HFFc6 (cell line): ENCODE results near the gene C1QTNF4. TPM values are rescaled to one million over a fixed set of nuclear protein-coding genes. Genes with fewer than 3 reads are reported as not detected.
"Not testable (repeated sequence)": the region's sequence is repeated elsewhere in the genome, so short reads cannot be mapped to it uniquely, and the experiment has no call there.

Source experiments
- DNase-seq: peaks from one replicate; pipeline ENCODE4 v3.0.0-alpha.2; 2018
- H3K27ac Mint-ChIP-seq: 2 replicates; pipeline ENCODE4 v1.8.0; 2020; ENCODE audit warnings: mild to moderate bottlenecking, mixed read lengths
- H3K27me3 Mint-ChIP-seq: 2 replicates; pipeline ENCODE4 v1.8.0; 2021; ENCODE audit warnings: mild to moderate bottlenecking, moderate library complexity, mixed read lengths; ENCODE audit not compliant: insufficient read depth
- H3K36me3 Mint-ChIP-seq: 2 replicates; pipeline ENCODE4 v1.8.0; 2021; ENCODE audit warnings: low read depth, mixed read lengths
- H3K4me1 Mint-ChIP-seq: 2 replicates; pipeline ENCODE4 v1.8.0; 2020; ENCODE audit warnings: low read depth, mixed read lengths
- H3K4me3 Mint-ChIP-seq: 2 replicates; pipeline ENCODE4 v1.8.0; 2020; ENCODE audit warnings: mild to moderate bottlenecking, moderate library complexity, mixed read lengths
- H3K9me3 Mint-ChIP-seq: 2 replicates; pipeline ENCODE4 v1.8.0; 2020; ENCODE audit warnings: mild to moderate bottlenecking, mixed read lengths
- CTCF ChIP-seq: fragments of 200-600 bp; sonication (generic); IDR thresholded peaks from 2 replicates; pipeline ENCODE4 v1.5.0; 2021; ENCODE audit warnings: antibody characterized with exemption, mild to moderate bottlenecking
- total RNA-seq, 6 experiments: library from RNA; stranded (reverse); fragmentation: NEBNext Ultra II Directional; extraction: Animal tissue kit (Norgen Biotek cat#: 25700); gene quantifications; 2 replicates in 1 of 6; 3 replicates in 5 of 6; pipeline ENCODE4 v1.2.3, GENCODE V29; 2021

Gene C1QTNF4
- total RNA-seq, 6 experiments from 2014 or later: not detected

DNA sequence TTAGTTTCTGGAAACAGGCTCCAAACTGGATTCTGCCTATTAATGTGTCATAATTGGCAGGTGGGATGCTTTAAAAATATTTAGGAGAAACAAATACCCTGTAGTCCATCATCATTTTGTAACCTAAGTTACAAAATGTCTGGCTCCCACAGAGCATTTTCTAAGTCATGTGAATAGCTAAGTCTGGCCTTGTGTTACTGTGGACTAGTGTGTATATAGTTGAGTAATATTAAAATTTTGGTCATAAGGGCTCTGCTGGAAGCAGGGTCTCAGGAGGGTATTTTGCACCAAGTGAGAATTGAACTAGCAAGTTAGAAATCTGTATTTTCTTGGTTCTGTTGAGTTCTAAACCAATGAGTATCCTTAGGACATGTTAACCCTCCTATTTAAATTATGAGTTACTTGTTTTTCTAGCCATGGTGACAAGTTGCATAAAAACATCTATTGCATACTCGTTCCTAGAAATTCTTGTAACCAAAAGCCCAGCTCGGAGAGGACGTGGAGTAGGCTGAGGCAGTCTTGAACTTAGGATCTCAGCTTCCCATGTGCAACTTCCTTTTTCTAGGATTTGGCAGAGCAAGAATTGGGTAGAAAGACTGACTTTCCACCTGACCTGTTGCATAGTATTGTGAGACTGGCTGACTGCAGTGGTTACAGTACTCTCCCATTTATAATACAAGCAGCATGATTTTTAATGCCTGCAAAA lies 23.4 kb downstream of the C1QTNF4 start:
- Mint-ChIP-seq H3K4me1 (peaks cover 41% of the 10 kb centered on the region), H3K27ac (peak overlapping the region; percentile 79; the same call in 1 of the 2 replicates), H3K4me3 (no peak overlapping the region), H3K27me3 (no peaks in the 10 kb centered on the region), H3K36me3 (peaks cover 17% of the 10 kb centered on the region; the same call in 1 of the 2 replicates), H3K9me3 (no peaks in the 10 kb centered on the region)
- DNase-seq: no peak
- TF ChIP-seq CTCF: no peak

DNA sequence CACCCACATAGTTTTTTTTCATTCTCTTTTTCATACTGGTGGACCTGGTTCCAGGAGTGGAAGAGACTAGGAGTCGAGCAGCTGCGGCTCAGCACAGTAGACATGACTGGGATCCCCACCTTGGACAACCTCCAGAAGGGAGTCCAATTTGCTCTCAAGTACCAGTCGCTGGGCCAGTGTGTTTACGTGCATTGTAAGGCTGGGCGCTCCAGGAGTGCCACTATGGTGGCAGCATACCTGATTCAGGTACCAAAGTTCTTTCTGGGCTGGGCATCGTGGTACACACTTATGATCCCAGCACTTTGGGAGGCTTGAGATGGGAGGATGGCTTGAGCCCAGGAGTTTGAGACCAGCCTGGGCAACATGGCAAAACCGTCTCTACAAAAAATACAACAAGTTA lies 24.6 kb downstream of the C1QTNF4 start:
- H3K36me3 Mint-ChIP-seq: peaks cover 17% of the 10 kb centered on the region; the same call in 1 of the 2 replicates
- TF ChIP-seq CTCF: no peak
- H3K27ac Mint-ChIP-seq: no peak overlapping the region
- H3K27me3 Mint-ChIP-seq: no peaks in the 10 kb centered on the region
- no peak for DNase-seq
- H3K9me3 Mint-ChIP-seq: no peaks in the 10 kb centered on the region
- no peak overlapping the region for H3K4me3 Mint-ChIP-seq
- peaks cover 41% of the 10 kb centered on the region for H3K4me1 Mint-ChIP-seq

DNA sequence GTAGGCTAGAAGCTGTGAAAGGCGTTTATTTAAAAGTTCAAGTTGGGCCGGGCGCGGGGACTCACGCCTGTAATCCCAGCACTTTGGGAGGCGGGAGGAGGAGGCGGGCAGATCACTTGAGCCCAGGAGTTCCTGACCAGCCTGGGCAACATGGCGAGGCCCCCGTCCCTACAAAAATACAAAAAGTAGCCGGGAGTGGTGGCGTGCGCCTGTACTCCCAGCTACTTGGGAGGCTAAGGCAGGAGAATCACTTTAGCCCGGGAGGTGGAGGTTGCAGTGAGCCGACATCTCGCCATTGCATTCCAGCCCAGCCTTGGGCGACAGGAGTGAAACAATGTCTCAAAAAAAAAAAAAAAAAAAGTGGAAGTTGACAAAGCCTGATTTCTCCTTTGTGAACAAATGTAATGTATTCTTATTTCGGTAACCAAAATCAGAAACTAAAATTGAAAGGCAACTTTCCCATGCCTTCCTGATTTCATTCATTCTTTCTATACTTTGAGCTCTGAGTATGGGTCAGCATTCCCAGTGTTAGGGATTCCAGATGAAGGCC lies 28.0 kb downstream of the C1QTNF4 start:
- no peak for DNase-seq
- no peak for TF ChIP-seq CTCF
- Mint-ChIP-seq H3K9me3 (no peaks in the 10 kb centered on the region), H3K27ac (peak overlapping the region; percentile 52), H3K4me1 (peaks cover 14% of the 10 kb centered on the region), H3K27me3 (no peaks in the 10 kb centered on the region; the same call in 1 of the 2 replicates), H3K36me3 (peaks cover 6% of the 10 kb centered on the region; the same call in 1 of the 2 replicates), H3K4me3 (peak overlapping the region; percentile 87)

GRCh38 chr11:47565340-47566148 lies 28.7 kb downstream of the C1QTNF4 start, which contains the start of gene PTPMT1:
PTPMT1 (plus strand) TSS chr11:47565599; CDS start chr11:47565623, 24 bp downstream.
- peaks cover 6% of the 10 kb centered on the region; the same call in 1 of the 2 replicates for H3K36me3 Mint-ChIP-seq
- peak; percentile 67 for DNase-seq
- no peaks in the 10 kb centered on the region for H3K9me3 Mint-ChIP-seq
- peaks cover 8% of the 10 kb centered on the region for H3K4me1 Mint-ChIP-seq
- no peak for TF ChIP-seq CTCF
- H3K27ac Mint-ChIP-seq: peak within 1 kb of the TSS; percentile 65
- H3K27me3 Mint-ChIP-seq: no peaks in the 10 kb centered on the region; the same call in 1 of the 2 replicates
- H3K4me3 Mint-ChIP-seq: peak within 1 kb of the TSS; percentile 87

GRCh38 chr11:47564933-47565339 lies 29.3 kb downstream of the C1QTNF4 start:
- DNase-seq: no peak
- no peaks in the 10 kb centered on the region for H3K9me3 Mint-ChIP-seq
- no peak for TF ChIP-seq CTCF
- peaks cover 14% of the 10 kb centered on the region for H3K4me1 Mint-ChIP-seq
- H3K4me3 Mint-ChIP-seq: peak overlapping the region; percentile 76
- H3K36me3 Mint-ChIP-seq: peaks cover 6% of the 10 kb centered on the region; the same call in 1 of the 2 replicates
- peak overlapping the region; percentile 65 for H3K27ac Mint-ChIP-seq
- H3K27me3 Mint-ChIP-seq: no peaks in the 10 kb centered on the region; the same call in 1 of the 2 replicates

DNA sequence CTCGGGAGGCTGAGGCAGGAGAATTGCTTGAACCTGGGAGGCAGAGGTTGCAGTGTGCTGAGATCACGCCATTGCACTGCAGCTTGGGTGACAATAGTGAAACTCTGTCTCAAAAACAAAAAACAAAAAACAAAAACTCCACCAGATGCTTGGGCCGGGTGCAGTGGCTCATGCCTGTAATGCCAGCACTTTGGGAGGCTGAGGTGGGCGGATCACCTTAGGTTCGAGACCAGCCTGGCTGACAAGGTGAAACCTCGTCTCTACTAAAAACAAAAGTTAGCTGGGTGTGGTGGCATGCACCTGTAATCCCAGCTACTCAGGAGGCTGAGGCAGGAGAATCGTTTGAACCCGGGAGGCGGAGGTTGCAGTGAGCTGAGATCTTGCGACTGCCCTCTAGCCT lies 29.8 kb downstream of the C1QTNF4 start:
- H3K4me1 Mint-ChIP-seq: peaks cover 14% of the 10 kb centered on the region
- H3K27me3 Mint-ChIP-seq, H3K4me3 Mint-ChIP-seq, DNase-seq, H3K9me3 Mint-ChIP-seq, H3K27ac Mint-ChIP-seq, H3K36me3 Mint-ChIP-seq: not testable (repeated sequence)

DNA sequence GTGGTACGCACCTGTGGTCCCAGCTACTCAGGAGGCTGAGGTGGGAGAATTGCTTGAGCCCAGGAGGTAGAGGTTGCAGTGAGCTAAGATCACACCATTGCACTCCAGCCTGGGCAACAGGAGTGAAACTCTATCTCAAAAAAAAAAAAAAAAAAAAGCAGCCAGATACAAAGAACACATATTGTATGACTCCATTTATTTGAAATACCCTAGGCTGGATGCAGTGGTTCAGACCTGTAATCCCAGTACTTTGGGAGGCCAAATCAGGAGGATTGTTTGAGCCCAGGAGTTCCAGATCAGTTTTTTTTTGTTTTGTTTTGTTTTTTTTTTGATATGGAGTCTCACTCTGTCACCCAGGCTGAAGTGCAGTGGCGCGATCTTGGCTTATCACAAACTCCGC lies 31.8 kb downstream of the C1QTNF4 start:
- not testable (repeated sequence) for H3K9me3 Mint-ChIP-seq, DNase-seq, H3K4me3 Mint-ChIP-seq, H3K27ac Mint-ChIP-seq, H3K27me3 Mint-ChIP-seq, H3K36me3 Mint-ChIP-seq
- peaks cover 14% of the 10 kb centered on the region for H3K4me1 Mint-ChIP-seq
